Panc1 (cell line): ENCODE measurements around the gene ZDHHC8. TPM values are rescaled to one million over a fixed set of nuclear protein-coding genes. Genes with fewer than 3 reads are reported as not detected.

ENCODE experiments used
- ATAC-seq: fragments of 200-7000 bp; cut with Tn5 transposase; 2 replicates; pipeline ENCODE4 v1.9.1; 2020; ENCODE audit warnings: mild to moderate bottlenecking, moderate library complexity
- BruUV-seq: library from RNA; stranded (reverse); fragments of 400-500 nt; replicated peaks from 2 replicates; lab custom pipeline; 2021; lab: Mats Ljungman, UMichigan
- CTCF ChIA-PET: fragments of 300-600 bp; sonication (Branson Sonifier 250); formaldehyde crosslinking; loops from one replicate; lab custom pipeline; 2022; ENCODE audit warnings: antibody characterized with exemption; lab: Charles Lee
- POLR2A ChIA-PET: fragments of 300-600 bp; sonication (Branson Sonifier 250); formaldehyde crosslinking; loops from one replicate; lab custom pipeline; 2022; ENCODE audit warnings: antibody characterized with exemption; lab: Charles Lee
- DNase-seq: peaks from one replicate; pipeline ENCODE4 v3.0.0-alpha.2; 2010; ENCODE audit warnings: low read depth, low spot score
- H3K27ac ChIP-seq: 2 replicates; pipeline ENCODE4 v1.5.1; 2011; ENCODE audit warnings: mild to moderate bottlenecking, low read length, inconsistent platforms
- H3K27me3 ChIP-seq: fragments of 200-500 bp; sonication (Bioruptor generic); 2 replicates; pipeline ENCODE4 v1.6.0; 2014; ENCODE audit warnings: low read length, inconsistent platforms; ENCODE audit not compliant: control insufficient read depth, insufficient read depth
- H3K36me3 ChIP-seq: fragments of 200-500 bp; sonication (Bioruptor generic); 2 replicates; pipeline ENCODE4 v1.5.1; 2014; ENCODE audit warnings: inconsistent platforms, mild to moderate bottlenecking, low read length, moderate library complexity; ENCODE audit not compliant: control insufficient read depth, insufficient read depth
- H3K4me1 ChIP-seq: 2 replicates; pipeline ENCODE4 v1.5.1; 2011; ENCODE audit warnings: inconsistent platforms, mild to moderate bottlenecking, low read length, moderate library complexity; ENCODE audit not compliant: control insufficient read depth, insufficient read depth
- H3K4me3 ChIP-seq, 2 experiments: 2 replicates each; pipeline ENCODE4 v1.5.1; 2011 to 2012; ENCODE audit warnings: low read depth in 2 of 2, low read length in 2 of 2, mild to moderate bottlenecking in 2 of 2, inconsistent platforms in 1 of 2, moderate library complexity in 1 of 2
- H3K9me3 ChIP-seq: fragments of 200-500 bp; sonication (Bioruptor generic); 2 replicates; pipeline ENCODE4 v1.5.1; 2014; ENCODE audit warnings: low read depth, mild to moderate bottlenecking, inconsistent platforms, low read length, moderate library complexity; ENCODE audit not compliant: control insufficient read depth, insufficient read depth
- CTCF ChIP-seq: fragments of 450-650 bp; IDR thresholded peaks from 2 replicates; pipeline ENCODE4 v1.5.1; 2017; ENCODE audit warnings: mild to moderate bottlenecking
- POLR2AphosphoS5 ChIP-seq: IDR thresholded peaks from 2 replicates; pipeline ENCODE4 v1.6.1; 2012; ENCODE audit warnings: mild to moderate bottlenecking, low read depth, low read length, moderate library complexity
- REST ChIP-seq, 2 experiments: IDR thresholded peaks; 2 replicates each; pipeline ENCODE4 v1.6.1; 2011 to 2012; ENCODE audit warnings: low read depth in 2 of 2, control low read depth in 1 of 2, low read length in 1 of 2, mild to moderate bottlenecking in 1 of 2, moderate library complexity in 1 of 2; ENCODE audit not compliant: insufficient read depth in 1 of 2
- SIN3A ChIP-seq: IDR thresholded peaks from 2 replicates; pipeline ENCODE4 v1.6.1; 2012; ENCODE audit warnings: low read depth, mild to moderate bottlenecking, low read length, moderate library complexity, borderline replicate concordance; ENCODE audit not compliant: insufficient read depth
- TCF7L2 ChIP-seq: IDR thresholded peaks from 2 replicates; pipeline ENCODE4 v1.6.1; 2011; ENCODE audit warnings: mild to moderate bottlenecking, low read depth, low read length, inconsistent platforms
- in situ Hi-C: cut with HindIII; loops from 2 replicates; pipeline ENCODE4 v1.10.0; 2016; ENCODE audit warnings: low sequenced_read_pairs, low pct_unique_long_range_greater_than_20kb
- intact Hi-C: fragments of 100-400 bp; cut with micrococcal nuclease; formaldehyde crosslinking; loops from one replicate; pipeline ENCODE4 v1.10.0; 2022; ENCODE audit not compliant: unreplicated experiment
- total RNA-seq: library from RNA; stranded (reverse); gene quantifications from one replicate; pipeline ENCODE4 v1.2.1, GENCODE V29; 2021; ENCODE audit not compliant: unreplicated experiment

Gene ZDHHC8
- total RNA-seq, 1 experiment from 2014 or later, result 79.0 TPM

GRCh38 chr22:20172141-20172613 lies 40.6 kb downstream of the ZDHHC8 start:
- Histone ChIP-seq H3K36me3 (no peaks in the 10 kb centered on the region), H3K4me3 (no peak overlapping the region), H3K27me3 (no peaks in the 10 kb centered on the region), H3K27ac (no peak overlapping the region), H3K4me1 (peaks cover 3% of the 10 kb centered on the region; the same call in 1 of the 2 replicates), H3K9me3 (no peaks in the 10 kb centered on the region)
- no TSS peak for BruUV-seq
- TF ChIP-seq POLR2AphosphoS5 (no peak), CTCF (no peak), TCF7L2 (no peak), SIN3A (no peak), REST (IDR thresholded peaks at IDR 0.05; ENCODE audit: insufficient read depth in 1 of 2, low read depth in 2 of 2, low read length in 1 of 2) (no peak)
- POLR2A ChIA-PET, result no interaction called here
- in situ Hi-C loops (no loop called here), intact Hi-C loops (loop anchor here (10.0 kb wide), 1 partner anchor 63 kb away; no protein-coding TSS in a partner anchor)
- ATAC-seq, result no peak
- no peak for DNase-seq
- CTCF ChIA-PET, result no interaction called here

GRCh38 chr22:20173246-20173645 lies 41.6 kb downstream of the ZDHHC8 start:
- in situ Hi-C loops (no loop called here), intact Hi-C loops (loop anchor here (10.0 kb wide), 1 partner anchor 62 kb away; no protein-coding TSS in a partner anchor)
- BruUV-seq, result no TSS peak
- DNase-seq, result no peak
- ATAC-seq, result no peak
- no peaks in the 10 kb centered on the region for H3K27me3 ChIP-seq
- no peak overlapping the region for H3K4me3 ChIP-seq
- TF ChIP-seq SIN3A, result no peak
- no peak for TF ChIP-seq TCF7L2
- no peak for TF ChIP-seq POLR2AphosphoS5
- TF ChIP-seq CTCF, result no peak
- TF ChIP-seq REST (IDR thresholded peaks at IDR 0.05; ENCODE audit: insufficient read depth in 1 of 2, low read depth in 2 of 2, low read length in 1 of 2), result no peak
- ChIA-PET POLR2A (no interaction called here), CTCF (no interaction called here)
- H3K36me3 ChIP-seq, result no peaks in the 10 kb centered on the region
- H3K4me1 ChIP-seq, result peaks cover 3% of the 10 kb centered on the region; the same call in 1 of the 2 replicates
- H3K27ac ChIP-seq, result no peak overlapping the region
- H3K9me3 ChIP-seq, result no peaks in the 10 kb centered on the region
